Keratinocyte (primary cell): ENCODE data around the gene RWDD1. TPM values are rescaled to one million over a fixed set of nuclear protein-coding genes. Genes with fewer than 3 reads are reported as not detected.

Experiments
- DNase-seq: peaks from one replicate; pipeline ENCODE4 v3.0.0-alpha.2; 2011; ENCODE audit warnings: low read depth, missing footprints, low spot score
- FAIRE-seq: peaks from 2 replicates; lab custom pipeline; 2011; peaks lifted over from hg19 to GRCh38; lab: Jason Lieb, UNC
- H2AFZ ChIP-seq: 2 replicates; pipeline ENCODE4 v1.6.0; 2012; ENCODE audit warnings: low read length, control low read depth, inconsistent platforms; ENCODE audit not compliant: control insufficient read depth
- H3K27ac ChIP-seq: 2 replicates; pipeline ENCODE4 v1.5.1; 2011; ENCODE audit warnings: low read length; ENCODE audit not compliant: control insufficient read depth, insufficient read depth
- H3K27me3 ChIP-seq: 3 replicates; pipeline ENCODE4 v1.6.0; 2011; ENCODE audit warnings: low read length; ENCODE audit not compliant: control insufficient read depth, insufficient read depth; ENCODE audit errors: extremely low read depth
- H3K36me3 ChIP-seq, 2 experiments: 2 replicates in 1 of 2; 3 replicates in 1 of 2; pipeline ENCODE4 v1.5.1; 2011; ENCODE audit warnings: low read length in 2 of 2, mild to moderate bottlenecking in 1 of 2; ENCODE audit not compliant: control insufficient read depth in 2 of 2, insufficient read depth in 2 of 2; ENCODE audit errors: extremely low read depth in 1 of 2
- H3K4me1 ChIP-seq: 3 replicates; pipeline ENCODE4 v1.5.1; 2011; ENCODE audit warnings: low read length; ENCODE audit not compliant: control insufficient read depth, insufficient read depth; ENCODE audit errors: extremely low read depth
- H3K4me2 ChIP-seq: 3 replicates; pipeline ENCODE4 v1.6.0; 2011; ENCODE audit warnings: low read depth, low read length; ENCODE audit not compliant: control insufficient read depth, insufficient read depth; ENCODE audit errors: extremely low read depth
- H3K4me3 ChIP-seq, 3 experiments: fragments of 200-600 bp in 1 of 3; sonication (generic) in 1 of 3; 2 replicates in 2 of 3; 3 replicates in 1 of 3; pipeline ENCODE4 v1.5.1; 2011 to 2016; ENCODE audit warnings: low read length in 3 of 3, mild to moderate bottlenecking in 3 of 3, control low read depth in 2 of 3, inconsistent platforms in 1 of 3, low read depth in 1 of 3, mixed read lengths in 1 of 3, mixed run types in 1 of 3, moderate library complexity in 1 of 3; ENCODE audit not compliant: control insufficient read depth in 2 of 3, insufficient read depth in 2 of 3; ENCODE audit errors: extremely low read depth in 1 of 3
- H3K79me2 ChIP-seq: 2 replicates; pipeline ENCODE4 v1.6.0; 2012; ENCODE audit warnings: low read length; ENCODE audit not compliant: control insufficient read depth, insufficient read depth
- H3K9ac ChIP-seq: 3 replicates; pipeline ENCODE4 v1.6.0; 2011; ENCODE audit warnings: low read length; ENCODE audit not compliant: control insufficient read depth, insufficient read depth; ENCODE audit errors: extremely low read depth
- H3K9me1 ChIP-seq: 3 replicates; pipeline ENCODE4 v1.6.0; 2011; ENCODE audit warnings: low read length; ENCODE audit not compliant: control insufficient read depth, insufficient read depth; ENCODE audit errors: extremely low read depth
- H3K9me3 ChIP-seq: 2 replicates; pipeline ENCODE4 v1.5.1; 2012; ENCODE audit warnings: low read depth, low read length; ENCODE audit not compliant: control insufficient read depth
- H4K20me1 ChIP-seq: 3 replicates; pipeline ENCODE4 v1.6.0; 2011; ENCODE audit warnings: low read length; ENCODE audit not compliant: control insufficient read depth, insufficient read depth; ENCODE audit errors: extremely low read depth
- EZH2 ChIP-seq: IDR thresholded peaks from one replicate; pipeline ENCODE4 v1.6.1; 2012; ENCODE audit warnings: inconsistent platforms, mild to moderate bottlenecking, low read length, moderate library complexity
- dilution Hi-C: fragments of 300-500 bp; cut with MboI; formaldehyde crosslinking; loops from one replicate; pipeline ENCODE4 v1.7.0; 2020; ENCODE audit warnings: low sequenced_read_pairs; ENCODE audit not compliant: extremely low pct_ligation_motif_present
- polyA plus RNA-seq, 5 experiments: library from polyadenylated mRNA; depleted of rRNA in 3 of 5; stranded (reverse) in 3 of 5; stranded (forward) in 1 of 5; unstranded in 1 of 5; fragments of >200 nt; gene quantifications; 1 replicate in 1 of 5; 2 replicates in 3 of 5; 3 replicates in 1 of 5; pipeline versions ENCODE4 v1.2.1 to v1.2.3, GENCODE V29; 2011 to 2012; ENCODE audit warnings: missing spikeins in 2 of 5, low read depth in 1 of 5, low replicate concordance in 1 of 5
- TF ChIP-seq, protein P1 (sequence below), 3 experiments: IDR thresholded peaks in 1 of 3; conservative IDR thresholded peaks in 1 of 3; optimal IDR thresholded peaks in 1 of 3; 2 replicates in 2 of 3; 3 replicates in 1 of 3; pipeline versions ENCODE3 to v1.5.1; 2011; ENCODE audit warnings: low read length in 3 of 3, mild to moderate bottlenecking in 3 of 3, moderate library complexity in 2 of 3, control low read depth in 1 of 3, inconsistent platforms in 1 of 3; ENCODE audit not compliant: insufficient read depth in 2 of 3; ENCODE audit errors: extremely low read depth in 1 of 3

The RWDD1 gene
- polyA plus RNA-seq, 1 donor (not counting 4 experiments of a cell fraction or from before 2014, with no cell fraction given) = 61.7 TPM

DNA sequence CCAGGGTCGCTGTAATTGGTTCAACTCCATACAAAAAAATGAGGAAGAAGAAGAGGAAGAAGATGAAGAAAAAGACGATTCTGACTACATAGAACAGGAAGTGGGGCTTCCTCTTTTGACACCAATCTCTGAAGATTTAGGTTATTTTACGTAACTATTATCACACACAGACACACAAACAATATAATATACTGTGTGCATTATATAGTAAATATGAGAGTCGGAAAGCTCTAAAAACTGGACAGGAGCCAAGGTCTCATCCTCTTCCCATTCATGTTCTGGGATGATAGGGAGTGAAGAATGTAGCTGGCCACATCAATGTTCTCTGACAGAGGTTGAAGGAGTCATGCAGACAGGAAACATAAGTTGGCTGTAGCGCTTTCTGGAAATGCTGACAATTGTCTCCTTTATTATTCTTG, 58.3 kb downstream of the RWDD1 start:
- dilution Hi-C loops = no loop called here

GRCh38 chr6:116631379-116631990, 60.2 kb downstream of the RWDD1 start:
- no peak overlapping the region for H3K27ac ChIP-seq

More for the DNA sequence above, 58.3 kb downstream of the RWDD1 start:
- peaks cover 3% of the 10 kb centered on the region for H3K4me1 ChIP-seq
- no peak for DNase-seq
- H3K36me3 ChIP-seq = peaks cover 0 to 5% of the 10 kb centered on the region in 2 experiments
- H3K79me2 ChIP-seq = no peaks in the 10 kb centered on the region
- H3K9ac ChIP-seq = no peak overlapping the region
- no peaks in the 10 kb centered on the region for H3K27me3 ChIP-seq
- TF ChIP-seq EZH2 = no peak
- TF ChIP-seq, protein P1, sequence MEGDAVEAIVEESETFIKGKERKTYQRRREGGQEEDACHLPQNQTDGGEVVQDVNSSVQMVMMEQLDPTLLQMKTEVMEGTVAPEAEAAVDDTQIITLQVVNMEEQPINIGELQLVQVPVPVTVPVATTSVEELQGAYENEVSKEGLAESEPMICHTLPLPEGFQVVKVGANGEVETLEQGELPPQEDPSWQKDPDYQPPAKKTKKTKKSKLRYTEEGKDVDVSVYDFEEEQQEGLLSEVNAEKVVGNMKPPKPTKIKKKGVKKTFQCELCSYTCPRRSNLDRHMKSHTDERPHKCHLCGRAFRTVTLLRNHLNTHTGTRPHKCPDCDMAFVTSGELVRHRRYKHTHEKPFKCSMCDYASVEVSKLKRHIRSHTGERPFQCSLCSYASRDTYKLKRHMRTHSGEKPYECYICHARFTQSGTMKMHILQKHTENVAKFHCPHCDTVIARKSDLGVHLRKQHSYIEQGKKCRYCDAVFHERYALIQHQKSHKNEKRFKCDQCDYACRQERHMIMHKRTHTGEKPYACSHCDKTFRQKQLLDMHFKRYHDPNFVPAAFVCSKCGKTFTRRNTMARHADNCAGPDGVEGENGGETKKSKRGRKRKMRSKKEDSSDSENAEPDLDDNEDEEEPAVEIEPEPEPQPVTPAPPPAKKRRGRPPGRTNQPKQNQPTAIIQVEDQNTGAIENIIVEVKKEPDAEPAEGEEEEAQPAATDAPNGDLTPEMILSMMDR (optimal IDR thresholded peaks at IDR 0.05 in 1 of 3, IDR thresholded peaks at IDR 0.05 in 1 of 3, conservative IDR thresholded peaks at IDR 0.05 in 1 of 3; ENCODE audit: extremely low read depth in 1 of 3, insufficient read depth in 2 of 3, low read length in 3 of 3) = no peak
- H3K4me3 ChIP-seq = no peak overlapping the region
- FAIRE-seq = no peak
- H3K9me1 ChIP-seq = no peaks in the 10 kb centered on the region
- H2AFZ ChIP-seq = no peak overlapping the region
- no peak overlapping the region for H3K4me2 ChIP-seq
- H4K20me1 ChIP-seq = no peaks in the 10 kb centered on the region
- H3K27ac ChIP-seq = no peak overlapping the region
- no peaks in the 10 kb centered on the region for H3K9me3 ChIP-seq

More at GRCh38 chr6:116631379-116631990, 60.2 kb downstream of the RWDD1 start:
- TF ChIP-seq, protein P1 (optimal IDR thresholded peaks at IDR 0.05 in 1 of 3, IDR thresholded peaks at IDR 0.05 in 1 of 3, conservative IDR thresholded peaks at IDR 0.05 in 1 of 3; ENCODE audit: extremely low read depth in 1 of 3, insufficient read depth in 2 of 3, low read length in 3 of 3) = no peak
- no peak for TF ChIP-seq EZH2
- Histone ChIP-seq H3K9ac (no peak overlapping the region), H3K27me3 (no peaks in the 10 kb centered on the region), H3K36me3 (peaks cover 0 to 5% of the 10 kb centered on the region in 2 experiments), H3K9me1 (no peaks in the 10 kb centered on the region), H4K20me1 (no peaks in the 10 kb centered on the region), H3K4me1 (no peaks in the 10 kb centered on the region), H3K4me2 (no peak overlapping the region), H3K9me3 (no peaks in the 10 kb centered on the region), H3K79me2 (no peaks in the 10 kb centered on the region), H2AFZ (no peak overlapping the region), H3K4me3 (no peak overlapping the region)
- dilution Hi-C loops = no loop called here
- no peak for DNase-seq
- FAIRE-seq = no peak
